ENCODE measurements around the gene UFC1. TPM values are rescaled to one million over a fixed set of nuclear protein-coding genes. Genes with fewer than 3 reads are reported as not detected.
A peak's percentile ranks its signal among the peaks of the same experiment; 100 is the strongest.

Gene UFC1
- total RNA-seq, 1 donor from 2014 or later = 84.4 TPM

- no peaks in the 10 kb centered on the region for H3K27me3 ChIP-seq
- H3K9me3 ChIP-seq = no peaks in the 10 kb centered on the region
- DNase-seq = peak; percentile 96
- peaks cover 27% of the 10 kb centered on the region for H3K4me1 ChIP-seq
- H3K36me3 ChIP-seq = peaks cover 36% of the 10 kb centered on the region
- peak within 1 kb of the TSS; percentile 88 for H3K4me3 ChIP-seq
- peak within 1 kb of the TSS; percentile 90 for H3K27ac ChIP-seq
- peak; percentile 29 for TF ChIP-seq CTCF (IDR thresholded peaks at IDR 0.05)
- intact Hi-C loops (cut with DNase I) = no loop called here
- ATAC-seq = peak; percentile 97
Observed at GRCh38 chr1:161177112-161177935, 23.5 kb downstream of the UFC1 start, which contains the start of gene B4GALT3. Gene B4GALT3, minus strand, starts transcription at chr1:161177507. Its CDS starts 1,447 bp downstream, at chr1:161176060.

DNA sequence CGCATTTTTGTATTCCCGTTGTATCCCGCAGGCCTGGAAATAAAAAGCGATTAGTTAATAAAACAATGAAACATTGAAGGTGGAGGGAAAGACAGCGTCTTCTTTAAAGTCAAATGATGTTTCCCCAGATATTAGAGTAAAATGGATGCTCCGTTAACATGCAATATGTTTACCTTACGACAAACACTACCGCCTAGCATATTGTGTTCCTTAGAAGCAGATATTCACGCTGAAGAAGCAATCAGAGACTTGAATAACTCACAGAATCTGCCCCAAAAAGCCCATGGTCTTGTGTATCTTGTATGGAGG lies 24.1 kb downstream of the UFC1 start:
- peaks cover 26% of the 10 kb centered on the region for H3K4me1 ChIP-seq
- H3K27me3 ChIP-seq = no peaks in the 10 kb centered on the region
- no peaks in the 10 kb centered on the region for H3K9me3 ChIP-seq
- TF ChIP-seq CTCF (IDR thresholded peaks at IDR 0.05) = no peak
- DNase-seq (no peak), ATAC-seq (no peak)
- H3K36me3 ChIP-seq = peaks cover 30% of the 10 kb centered on the region
- peak overlapping the region; percentile 88 for H3K4me3 ChIP-seq
- peak overlapping the region; percentile 90 for H3K27ac ChIP-seq
- intact Hi-C loops (cut with DNase I) = no loop called here

- DNase-seq = peak; percentile 9
- no peaks in the 10 kb centered on the region for H3K9me3 ChIP-seq
- H3K27ac ChIP-seq = no peak overlapping the region
- ATAC-seq = no peak
- intact Hi-C loops (cut with DNase I) = no loop called here
- peaks cover 12% of the 10 kb centered on the region for H3K36me3 ChIP-seq
- no peaks in the 10 kb centered on the region for H3K27me3 ChIP-seq
- no peak for TF ChIP-seq CTCF (IDR thresholded peaks at IDR 0.05)
- H3K4me1 ChIP-seq = peaks cover 36% of the 10 kb centered on the region
- H3K4me3 ChIP-seq = no peak overlapping the region
Observed at GRCh38 chr1:161179698-161180097, 25.9 kb downstream of the UFC1 start.

DNA sequence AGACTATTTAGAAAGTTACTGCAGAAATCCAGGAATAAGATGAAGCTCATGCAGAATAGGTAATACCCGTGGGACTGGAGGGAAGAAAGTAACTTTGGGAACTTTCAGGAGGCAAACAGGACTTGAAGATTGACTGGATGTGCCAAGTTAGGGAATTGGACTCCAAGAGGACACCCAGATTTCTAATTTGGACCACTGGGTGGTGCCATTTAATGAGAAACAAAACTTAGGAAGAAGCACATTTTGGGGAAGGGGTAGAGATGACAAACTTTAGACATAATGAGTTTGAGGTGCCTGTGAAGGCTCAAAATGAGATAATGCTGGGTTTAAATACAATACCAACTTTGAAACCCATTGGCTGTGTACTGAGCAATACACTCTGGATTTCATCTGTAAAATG lies 26.9 kb downstream of the UFC1 start:
- Histone ChIP-seq H3K36me3 (peaks cover 3% of the 10 kb centered on the region), H3K4me1 (peaks cover 42% of the 10 kb centered on the region), H3K4me3 (no peak overlapping the region), H3K27me3 (no peaks in the 10 kb centered on the region), H3K27ac (no peak overlapping the region), H3K9me3 (no peaks in the 10 kb centered on the region)
- intact Hi-C loops (cut with DNase I) = no loop called here
- peak; percentile 38 for TF ChIP-seq CTCF (IDR thresholded peaks at IDR 0.05)
- no peak for DNase-seq
- ATAC-seq = no peak

DNA sequence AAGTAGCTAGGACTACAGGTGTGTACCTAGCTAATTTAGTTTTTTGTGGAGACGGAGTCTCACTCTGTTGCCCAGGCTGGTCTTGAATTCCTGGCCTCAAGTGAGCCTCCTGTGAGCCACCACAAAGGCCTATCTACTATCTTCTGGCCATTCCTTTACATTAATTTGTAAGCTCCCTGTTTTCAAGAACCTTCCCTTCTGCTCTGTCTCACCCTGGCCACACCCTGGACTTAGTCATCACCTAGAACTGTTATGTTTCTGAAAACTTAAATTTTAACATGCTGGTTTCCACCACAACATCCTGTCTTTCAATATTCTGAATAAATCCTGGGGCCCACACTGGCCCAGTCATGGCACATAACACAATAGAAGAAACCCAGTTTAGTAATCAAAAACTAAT lies 28.4 kb downstream of the UFC1 start:
- DNase-seq = peak; percentile 29

More for the DNA sequence above, 28.4 kb downstream of the UFC1 start:
- intact Hi-C loops (cut with DNase I) = no loop called here
- no peak for ATAC-seq
- Histone ChIP-seq H3K4me3 (no peak overlapping the region), H3K4me1 (peaks cover 47% of the 10 kb centered on the region), H3K27me3 (no peaks in the 10 kb centered on the region), H3K27ac (peak overlapping the region; percentile 65), H3K36me3 (no peaks in the 10 kb centered on the region), H3K9me3 (no peaks in the 10 kb centered on the region)
- no peak for TF ChIP-seq CTCF (IDR thresholded peaks at IDR 0.05)

All from upper lobe of right lung (tissue), 1 donor.